B cell (primary cell): ENCODE measurements around the gene MYZAP. TPM values are rescaled to one million over a fixed set of nuclear protein-coding genes. Genes with fewer than 3 reads are reported as not detected.

ENCODE experiments used
- ATAC-seq: fragments of 200-7000 bp; cut with Tn5 transposase; one replicate; pipeline ENCODE4 v1.10.0; 2021; ENCODE audit warnings: low read depth, mild to moderate bottlenecking, moderate number of reproducible peaks, moderate library complexity
- CTCF ChIA-PET: fragments of 350-600 bp; sonication (Branson Sonifier 250); formaldehyde crosslinking; loops from one replicate; lab custom pipeline; 2021; ENCODE audit warnings: antibody characterized with exemption, inconsistent platforms; lab: Charles Lee
- POLR2A ChIA-PET: fragments of 350-600 bp; sonication (Branson Sonifier 250); formaldehyde crosslinking; loops from one replicate; lab custom pipeline; 2021; ENCODE audit warnings: antibody characterized with exemption; lab: Charles Lee
- DNase-seq: peaks from one replicate; pipeline ENCODE4 v3.0.0; 2013
- H2AFZ ChIP-seq: 2 replicates; pipeline ENCODE4 v1.6.1; 2012; ENCODE audit warnings: mild to moderate bottlenecking, low read depth, low read length; ENCODE audit not compliant: insufficient read depth, poor library complexity, severe bottlenecking
- H3K27ac ChIP-seq, 2 donors: 1 replicate in 1 of 2; 2 replicates in 1 of 2; pipeline ENCODE4 v1.5.1; 2012 to 2013; ENCODE audit warnings: low read length in 2 of 2, mild to moderate bottlenecking in 2 of 2, moderate library complexity in 1 of 2
- H3K27me3 ChIP-seq, 4 experiments: fragments of 200-600 bp in 1 of 4; sonication (generic) in 1 of 4; replicated peaks in 1 of 4; 1 replicate in 2 of 4; 2 replicates in 2 of 4; pipeline versions ENCODE4 v1.6.1 to v1.7.0; 2013 to 2016; ENCODE audit warnings: low read length in 3 of 4, mild to moderate bottlenecking in 2 of 4, mixed read lengths in 1 of 4, moderate library complexity in 1 of 4; ENCODE audit not compliant: insufficient read depth in 4 of 4, control insufficient read depth in 3 of 4; ENCODE audit errors: control extremely low read depth in 1 of 4
- H3K36me3 ChIP-seq, 2 experiments: replicated peaks in 1 of 2; 1 replicate in 1 of 2; 2 replicates in 1 of 2; pipeline versions ENCODE4 v1.6.1 to v1.7.1; 2013; ENCODE audit warnings: low read length in 1 of 2; ENCODE audit not compliant: insufficient read depth in 2 of 2, control insufficient read depth in 1 of 2; ENCODE audit errors: control extremely low read depth in 1 of 2, extremely low read depth in 1 of 2
- H3K4me1 ChIP-seq, 2 donors: fragments of 200-600 bp in 1 of 2; sonication (generic) in 1 of 2; 1 replicate in 1 of 2; 2 replicates in 1 of 2; pipeline versions ENCODE4 v1.5.1 to v1.6.1; 2013 to 2017; ENCODE audit warnings: low read length in 2 of 2; ENCODE audit not compliant: control insufficient read depth in 2 of 2, insufficient read depth in 2 of 2
- H3K4me2 ChIP-seq: replicated peaks from 2 replicates; pipeline ENCODE3; 2012; ENCODE audit warnings: mild to moderate bottlenecking, low read depth, low read length; ENCODE audit not compliant: poor library complexity, severe bottlenecking
- H3K4me3 ChIP-seq, 5 experiments: fragments of 200-600 bp in 1 of 5; sonication (generic) in 1 of 5; 1 replicate in 3 of 5; 2 replicates in 2 of 5; pipeline versions ENCODE4 v1.5.1 to v1.7.0; 2011 to 2016; ENCODE audit warnings: low read length in 4 of 5, mild to moderate bottlenecking in 4 of 5, low read depth in 2 of 5, control low read depth in 1 of 5, moderate library complexity in 1 of 5; ENCODE audit not compliant: insufficient read depth in 1 of 5; ENCODE audit errors: control extremely low read depth in 1 of 5, extremely low read depth in 1 of 5
- H3K79me2 ChIP-seq: fragments of 200-600 bp; sonication (generic); one replicate; pipeline ENCODE4 v1.6.0; 2016; ENCODE audit warnings: low read length; ENCODE audit not compliant: control insufficient read depth, insufficient read depth
- H3K9ac ChIP-seq: fragments of 200-600 bp; sonication (generic); 2 replicates; pipeline ENCODE4 v1.6.1; 2017; ENCODE audit warnings: mild to moderate bottlenecking, low read length, moderate library complexity
- H3K9me3 ChIP-seq, 3 donors: one replicate each; pipeline versions ENCODE4 v1.6.1 to v1.7.1; 2013; ENCODE audit warnings: low read length in 2 of 3; ENCODE audit not compliant: control insufficient read depth in 2 of 3, insufficient read depth in 1 of 3; ENCODE audit errors: control extremely low read depth in 1 of 3
- H4K20me1 ChIP-seq: 2 replicates; pipeline ENCODE4 v1.6.0; 2012; ENCODE audit warnings: mild to moderate bottlenecking, low read length; ENCODE audit not compliant: insufficient read depth, control insufficient read depth, poor library complexity, severe bottlenecking
- H3K27ac Mint-ChIP-seq: one replicate; pipeline ENCODE4 v1.8.0; 2021; ENCODE audit warnings: mixed read lengths
- H3K27me3 Mint-ChIP-seq: one replicate; pipeline ENCODE4 v1.8.0; 2021; ENCODE audit warnings: mixed read lengths
- H3K4me1 Mint-ChIP-seq: one replicate; pipeline ENCODE4 v1.8.0; 2021; ENCODE audit warnings: mixed read lengths
- H3K4me3 Mint-ChIP-seq: one replicate; pipeline ENCODE4 v1.8.0; 2021; ENCODE audit warnings: mixed read lengths
- H3K9me3 Mint-ChIP-seq: one replicate; pipeline ENCODE4 v1.8.0; 2022; ENCODE audit warnings: mixed read lengths; ENCODE audit not compliant: insufficient read depth
- CTCF ChIP-seq: fragments of 200-600 bp; IDR thresholded peaks from one replicate; pipeline ENCODE4 v1.8.0; 2022; ENCODE audit warnings: antibody characterized with exemption, mild to moderate bottlenecking
- EZH2 ChIP-seq: IDR thresholded peaks from 2 replicates; pipeline ENCODE4 v1.6.1; 2012; ENCODE audit warnings: borderline replicate concordance, low read depth, mild to moderate bottlenecking, moderate library complexity, low read length; ENCODE audit not compliant: insufficient read depth, poor library complexity, severe bottlenecking
- WGBS: methylation state at CpG from one replicate; pipeline ENCODE4 v1.1.5; 2013; ENCODE audit warnings: missing lambda C conversion rate; ENCODE audit not compliant: insufficient coverage; 5-methylcytosine and 5-hydroxymethylcytosine counted together
- intact Hi-C: fragments of 100-400 bp; cut with micrococcal nuclease; formaldehyde crosslinking; loops from one replicate; pipeline ENCODE4 v1.10.0; 2022
- polyA plus RNA-seq: library from polyadenylated mRNA; depleted of rRNA; stranded (reverse); fragments of >200 nt; gene quantifications from 2 replicates; pipeline ENCODE4 v1.2.3, GENCODE V29; 2012
- total RNA-seq, 2 donors: library from RNA; stranded (reverse); fragments of 120-200 nt in 1 of 2; gene quantifications; 1 replicate in 1 of 2; 2 replicates in 1 of 2; pipeline versions ENCODE4 v1.2.3 to v1.2.4, GENCODE V29; 2013 to 2022

MYZAP gene
- total and polyA plus RNA-seq, 2 donors (not counting 1 experiment from before 2014, with no cell fraction given) = 1.0 to 2.8 TPM

DNA sequence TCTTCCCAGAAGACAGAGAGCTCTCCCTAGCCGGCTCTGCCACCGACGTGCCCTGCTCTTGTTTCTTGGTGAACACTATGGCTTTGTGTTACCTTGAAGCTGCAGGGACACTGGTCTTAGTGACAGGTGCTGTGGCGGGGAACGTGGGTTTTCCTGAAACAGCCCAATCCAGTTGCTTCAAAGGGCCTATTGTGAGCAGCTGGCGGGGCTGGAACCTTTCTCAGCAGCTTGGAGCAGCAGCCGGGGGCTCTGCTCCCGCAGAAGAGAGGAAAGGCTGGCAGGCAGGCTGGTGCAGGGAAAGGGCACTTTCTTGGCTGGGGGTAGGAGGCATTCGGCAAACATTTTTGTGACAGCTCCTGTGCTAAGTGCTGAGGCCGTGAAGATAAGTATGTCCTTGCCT is 12.8 kb downstream of the MYZAP start:
- Histone ChIP-seq H3K4me3 (no peak overlapping the region), H3K9ac (no peak overlapping the region), H3K79me2 (no peaks in the 10 kb centered on the region), H3K36me3 (no peaks in the 10 kb centered on the region), H4K20me1 (no peaks in the 10 kb centered on the region), H3K9me3 (no peaks in the 10 kb centered on the region), H3K27me3 (peaks cover 0 to 3% (median 0%) of the 10 kb centered on the region in 4 experiments), H2AFZ (no peak overlapping the region), H3K4me1 (no peaks in the 10 kb centered on the region), H3K4me2 (no peak overlapping the region), H3K27ac (no peak overlapping the region)
- ChIA-PET POLR2A (no interaction called here), CTCF (no interaction called here)
- Mint-ChIP-seq H3K4me3 (no peak overlapping the region), H3K27me3 (peaks cover 11% of the 10 kb centered on the region), H3K27ac (no peak overlapping the region), H3K4me1 (no peaks in the 10 kb centered on the region), H3K9me3 (no peaks in the 10 kb centered on the region)
- no peak for DNase-seq
- no peak for ATAC-seq
- no peak for TF ChIP-seq EZH2
- TF ChIP-seq CTCF = no peak
- 90% methylated on average over 10 of the region's 10 CpGs for WGBS
- intact Hi-C loops = no loop called here

DNA sequence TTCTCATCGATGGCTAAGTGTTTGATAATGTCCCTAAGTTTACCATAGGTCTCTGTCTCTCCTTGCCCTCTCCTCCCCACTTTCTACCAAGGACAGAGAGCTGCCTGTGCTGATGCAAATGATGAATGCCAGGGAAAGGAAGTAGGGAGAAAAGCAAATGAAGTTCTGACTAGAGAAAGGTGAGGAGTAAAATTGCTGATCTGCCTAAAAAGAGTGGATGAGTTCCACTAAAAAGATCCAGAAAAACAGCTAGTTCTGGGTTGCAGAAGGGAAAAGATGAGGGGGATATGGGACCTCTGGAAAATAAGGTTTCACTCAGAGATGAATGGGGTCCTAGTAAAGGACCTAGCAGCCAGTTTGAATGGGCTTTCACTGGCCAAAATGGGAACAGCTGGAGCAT is 13.8 kb downstream of the MYZAP start:
- Mint-ChIP-seq H3K4me3 (no peak overlapping the region), H3K27ac (no peak overlapping the region), H3K9me3 (no peaks in the 10 kb centered on the region), H3K4me1 (no peaks in the 10 kb centered on the region), H3K27me3 (peaks cover 11% of the 10 kb centered on the region)
- H2AFZ ChIP-seq = no peak overlapping the region
- ChIA-PET CTCF (no interaction called here), POLR2A (no interaction called here)
- peaks cover 0 to 3% (median 0%) of the 10 kb centered on the region in 4 experiments for H3K27me3 ChIP-seq
- TF ChIP-seq CTCF (no peak), EZH2 (no peak)
- intact Hi-C loops = no loop called here
- DNase-seq (no peak), ATAC-seq (no peak)
- H3K79me2 ChIP-seq = no peaks in the 10 kb centered on the region
- H3K36me3 ChIP-seq = no peaks in the 10 kb centered on the region
- H3K4me3 ChIP-seq = no peak overlapping the region
- no peaks in the 10 kb centered on the region for H4K20me1 ChIP-seq
- H3K9ac ChIP-seq = no peak overlapping the region
- H3K9me3 ChIP-seq = no peaks in the 10 kb centered on the region
- WGBS = no CpG with 5 or more reads among the region's 1 CpG
- no peak overlapping the region for H3K27ac ChIP-seq
- no peak overlapping the region for H3K4me2 ChIP-seq
- H3K4me1 ChIP-seq = no peaks in the 10 kb centered on the region
